Measurements from ENCODE around the gene CDK11A. TPM values are rescaled to one million over a fixed set of nuclear protein-coding genes. Genes with fewer than 3 reads are reported as not detected.
"Not testable (repeated sequence)": the region's sequence is repeated elsewhere in the genome, so short reads cannot be mapped to it uniquely, and the experiment has no call there.

CDK11A gene
- total RNA-seq, 2 experiments from 2014 or later: 67.2 to 68.1 TPM

DNA sequence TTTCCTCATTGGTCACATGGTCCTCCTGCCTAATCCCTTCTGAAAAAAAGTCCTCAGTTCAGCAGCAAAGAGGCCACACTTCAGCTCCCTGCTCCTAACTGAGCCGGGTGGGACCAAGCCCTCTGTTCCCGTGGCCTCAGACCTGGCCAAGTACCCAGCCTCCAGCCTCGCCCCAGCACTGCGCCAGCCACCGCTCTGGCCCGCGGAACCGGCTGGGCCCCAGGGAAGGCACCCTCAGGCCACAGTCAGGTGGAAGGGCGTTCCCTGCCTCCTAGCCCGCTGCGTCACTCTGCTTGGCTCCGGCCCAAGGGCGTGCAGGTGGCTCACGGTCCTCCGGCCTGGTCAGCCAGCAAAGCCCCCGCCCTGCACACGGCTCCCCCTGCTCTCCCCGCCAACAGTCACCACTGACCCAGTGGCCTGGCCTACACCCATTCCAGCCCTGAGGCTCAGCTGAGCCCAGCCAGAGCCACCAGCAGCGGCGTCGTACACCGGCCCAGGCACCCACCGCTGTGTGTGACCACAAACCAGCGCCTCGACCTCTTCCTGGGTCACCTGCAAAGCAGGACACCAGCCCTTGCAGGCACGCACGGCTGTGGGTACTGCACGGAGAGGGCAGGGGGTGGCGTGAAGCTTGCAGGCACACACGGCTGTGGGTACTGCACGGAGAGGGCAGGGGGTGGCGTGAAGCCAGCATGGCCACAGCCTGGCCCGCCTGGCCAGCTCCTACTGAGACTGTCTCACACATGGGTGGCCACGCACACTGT is 34.7 kb upstream of the CDK11A start:
- no peak overlapping the region for H3K4me3 Mint-ChIP-seq
- H3K36me3 Mint-ChIP-seq (ENCODE audit: low read depth): peaks cover 32% of the 10 kb centered on the region
- no peak for DNase-seq
- no peak overlapping the region for H3K27ac Mint-ChIP-seq
- CTCF ChIA-PET: interaction anchor here (0.8 to 1.1 kb wide), 2 partner anchors 10 to 147 kb away, joined by 3 read pairs; no protein-coding TSS in a partner anchor
- POLR2A ChIA-PET: no interaction called here
- H3K9me3 Mint-ChIP-seq: no peaks in the 10 kb centered on the region
- H3K27me3 Mint-ChIP-seq: no peaks in the 10 kb centered on the region
- H3K4me1 Mint-ChIP-seq: no peaks in the 10 kb centered on the region

DNA sequence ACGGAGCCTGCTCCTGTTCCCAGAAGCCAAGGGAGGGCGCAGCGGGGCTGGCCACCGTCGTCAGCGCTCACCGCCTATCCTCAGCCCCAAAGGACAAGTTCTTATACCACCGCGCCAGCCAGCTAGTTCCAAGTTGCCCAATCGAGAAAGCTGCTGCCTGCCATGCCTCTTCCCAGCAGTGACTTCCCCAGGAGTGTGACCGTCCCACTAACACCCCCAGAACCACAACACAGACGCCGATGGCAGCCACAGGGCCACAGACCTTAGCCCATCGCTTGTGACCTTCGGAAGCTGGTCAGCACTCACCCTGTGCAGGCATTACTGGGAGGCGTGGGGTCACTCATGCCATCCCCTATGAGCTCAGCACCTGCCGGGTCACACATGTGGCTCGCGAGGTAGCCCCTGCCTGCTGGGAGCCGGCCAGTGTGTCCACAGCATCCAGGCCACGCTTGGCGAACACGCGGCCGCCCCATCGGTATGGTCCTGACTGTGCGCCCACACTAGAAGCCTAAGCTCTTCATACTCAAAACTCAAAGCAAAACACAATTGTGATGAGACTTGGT is 34.0 kb upstream of the CDK11A start:
- no peaks in the 10 kb centered on the region for H3K9me3 Mint-ChIP-seq
- H3K4me1 Mint-ChIP-seq: no peaks in the 10 kb centered on the region
- CTCF ChIA-PET: interaction anchor here (0.8 to 1.1 kb wide), 2 partner anchors 11 to 148 kb away, joined by 3 read pairs; no protein-coding TSS in a partner anchor
- no peak overlapping the region for H3K27ac Mint-ChIP-seq
- POLR2A ChIA-PET: interaction anchor here (0.6 kb wide), 1 partner anchor 25 kb away, joined by 3 read pairs; no protein-coding TSS in a partner anchor
- DNase-seq: no peak
- peaks cover 31% of the 10 kb centered on the region for H3K36me3 Mint-ChIP-seq (ENCODE audit: low read depth)
- no peak overlapping the region for H3K4me3 Mint-ChIP-seq
- H3K27me3 Mint-ChIP-seq: no peaks in the 10 kb centered on the region

DNA sequence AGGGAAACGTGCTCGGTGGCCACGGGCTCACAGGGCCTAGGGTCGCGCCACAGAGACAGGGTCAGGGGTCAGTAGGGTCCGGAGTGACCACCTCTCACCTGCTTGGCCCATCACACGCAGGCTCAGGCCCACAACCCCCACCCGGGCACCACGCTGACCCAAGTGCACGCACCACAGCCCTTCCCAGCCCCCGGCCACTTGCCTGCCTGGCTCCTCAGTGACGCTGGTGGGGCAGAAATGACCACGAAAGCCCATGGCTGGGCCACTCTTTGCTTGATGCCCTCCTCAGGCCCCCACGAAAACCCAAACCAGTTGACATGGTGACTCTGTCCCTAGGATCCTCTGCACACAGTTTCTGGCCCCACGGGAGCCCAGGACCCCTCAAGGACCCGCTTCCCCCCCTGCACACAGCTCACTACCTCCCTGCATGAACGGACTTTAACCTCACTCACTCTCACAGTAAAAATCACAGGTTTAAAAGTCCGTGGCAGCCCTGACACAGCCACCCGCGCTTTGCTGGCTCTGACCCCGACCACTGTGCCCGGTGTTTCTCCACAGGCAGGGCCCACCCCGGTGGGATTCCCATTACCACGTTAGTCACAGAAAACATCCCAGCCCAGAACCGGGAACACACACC is 33.4 kb upstream of the CDK11A start:
- ChIA-PET CTCF (interaction anchor here (1.1 kb wide), 1 partner anchor 148 kb away, joined by 3 read pairs; no protein-coding TSS in a partner anchor), POLR2A (interaction anchor here (0.6 kb wide), 1 partner anchor 26 kb away, joined by 3 read pairs; no protein-coding TSS in a partner anchor)
- DNase-seq: no peak
- peaks cover 34% of the 10 kb centered on the region for H3K36me3 Mint-ChIP-seq (ENCODE audit: low read depth)
- no peaks in the 10 kb centered on the region for H3K27me3 Mint-ChIP-seq
- peak overlapping the region; percentile 40 for H3K27ac Mint-ChIP-seq
- H3K4me1 Mint-ChIP-seq: no peaks in the 10 kb centered on the region
- H3K9me3 Mint-ChIP-seq: no peaks in the 10 kb centered on the region
- no peak overlapping the region for H3K4me3 Mint-ChIP-seq

- no peak overlapping the region for H3K4me3 Mint-ChIP-seq
- CTCF ChIA-PET: no interaction called here
These were observed 32.7 kb upstream of the CDK11A start for GRCh38 chr1:1756661-1757421.

DNA sequence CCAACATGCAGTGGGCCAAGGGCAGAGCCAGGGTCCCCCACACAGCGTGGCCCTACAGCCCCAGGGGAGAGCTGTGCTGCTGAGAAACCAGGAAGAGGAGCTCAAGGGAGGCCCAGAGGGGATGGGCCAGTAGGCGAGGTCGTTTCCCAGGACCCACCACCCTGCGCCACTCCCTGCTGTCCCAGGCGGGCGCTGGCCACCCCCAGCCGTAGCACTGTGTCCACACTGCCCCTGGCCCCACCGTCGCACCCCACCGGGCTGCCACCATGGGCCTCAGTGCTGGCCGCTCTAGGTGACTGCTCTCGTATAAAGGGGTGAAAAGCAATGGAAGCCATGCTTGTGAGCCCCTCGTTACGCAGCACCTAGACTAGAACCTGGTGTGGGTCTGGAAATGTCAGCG is 31.7 kb upstream of the CDK11A start:
- CTCF ChIA-PET: no interaction called here
- Mint-ChIP-seq H3K4me1 (no peaks in the 10 kb centered on the region), H3K4me3 (no peak overlapping the region), H3K9me3 (no peaks in the 10 kb centered on the region), H3K27me3 (no peaks in the 10 kb centered on the region), H3K36me3 (ENCODE audit: low read depth) (peaks cover 24% of the 10 kb centered on the region), H3K27ac (no peak overlapping the region)
- POLR2A ChIA-PET: no interaction called here
- no peak for DNase-seq

More at GRCh38 chr1:1756661-1757421, 32.7 kb upstream of the CDK11A start:
- no peaks in the 10 kb centered on the region for H3K4me1 Mint-ChIP-seq
- H3K9me3 Mint-ChIP-seq: no peaks in the 10 kb centered on the region
- H3K27ac Mint-ChIP-seq: no peak overlapping the region
- POLR2A ChIA-PET: no interaction called here
- H3K27me3 Mint-ChIP-seq: no peaks in the 10 kb centered on the region
- peaks cover 32% of the 10 kb centered on the region for H3K36me3 Mint-ChIP-seq (ENCODE audit: low read depth)
- no peak for DNase-seq

DNA sequence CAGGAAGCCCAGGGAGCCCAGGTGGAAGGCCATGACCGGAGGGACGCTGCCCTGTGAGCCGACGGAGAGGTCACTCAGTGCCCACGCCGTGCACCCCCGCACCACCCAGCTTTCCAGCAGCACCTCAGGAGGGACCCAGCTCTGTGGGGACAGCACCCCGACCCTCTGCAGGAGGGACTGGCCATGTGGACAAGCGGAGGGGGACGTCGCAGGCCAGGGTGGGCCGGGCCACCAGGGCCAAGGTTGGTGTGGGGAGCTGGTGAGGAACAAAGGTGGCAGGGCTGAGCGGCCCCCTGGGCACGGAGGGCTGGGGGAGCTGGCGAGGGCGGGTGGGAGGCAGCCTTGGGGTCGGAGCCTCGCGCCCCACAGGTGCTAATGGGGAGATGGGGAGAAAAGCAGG is 31.3 kb upstream of the CDK11A start:
- H3K36me3 Mint-ChIP-seq (ENCODE audit: low read depth): peaks cover 24% of the 10 kb centered on the region
- no peak overlapping the region for H3K4me3 Mint-ChIP-seq
- H3K27ac Mint-ChIP-seq: no peak overlapping the region
- H3K9me3 Mint-ChIP-seq: no peaks in the 10 kb centered on the region
- H3K4me1 Mint-ChIP-seq: no peaks in the 10 kb centered on the region
- no peak for DNase-seq
- no peaks in the 10 kb centered on the region for H3K27me3 Mint-ChIP-seq
- CTCF ChIA-PET: interaction anchor here (1.0 kb wide), 1 partner anchor 153 kb away, joined by 3 read pairs; no protein-coding TSS in a partner anchor
- POLR2A ChIA-PET: no interaction called here

- Mint-ChIP-seq H3K27me3 (no peaks in the 10 kb centered on the region), H3K4me3 (no peak overlapping the region), H3K9me3 (no peaks in the 10 kb centered on the region), H3K27ac (no peak overlapping the region), H3K36me3 (ENCODE audit: low read depth) (peaks cover 23% of the 10 kb centered on the region), H3K4me1 (peaks cover 2% of the 10 kb centered on the region)
- DNase-seq: no peak
- ChIA-PET CTCF (interaction anchor here (1.0 kb wide), 1 partner anchor 155 kb away, joined by 3 read pairs; no protein-coding TSS in a partner anchor), POLR2A (no interaction called here)
These were observed 30.1 kb upstream of the CDK11A start for GRCh38 chr1:1754051-1754815.

DNA sequence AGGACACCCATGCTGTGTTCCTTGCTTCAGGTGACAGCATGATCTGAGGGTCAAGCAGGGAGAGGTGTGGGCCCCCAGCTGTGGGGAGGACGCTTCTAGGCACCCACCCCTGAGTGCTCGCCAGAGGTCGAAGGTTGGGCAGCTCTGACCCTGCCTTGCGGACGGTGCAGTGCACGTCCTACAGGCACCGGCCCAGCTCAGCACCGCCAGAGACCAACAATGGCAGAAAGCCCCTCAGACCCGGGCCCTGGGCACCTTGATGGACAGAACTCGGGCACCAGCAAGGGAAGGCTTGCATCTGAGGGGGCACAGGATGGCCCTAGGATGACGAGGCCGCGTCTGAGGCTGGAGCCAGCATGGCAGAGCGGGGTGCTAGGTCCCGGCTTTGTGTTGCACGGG is 29.4 kb upstream of the CDK11A start:
- Mint-ChIP-seq H3K4me3 (no peak overlapping the region), H3K27me3 (no peaks in the 10 kb centered on the region), H3K36me3 (ENCODE audit: low read depth) (peaks cover 20% of the 10 kb centered on the region), H3K9me3 (no peaks in the 10 kb centered on the region), H3K27ac (no peak overlapping the region), H3K4me1 (peaks cover 3% of the 10 kb centered on the region)
- CTCF ChIA-PET: no interaction called here
- POLR2A ChIA-PET: no interaction called here
- DNase-seq: no peak

- Mint-ChIP-seq H3K27me3 (no peaks in the 10 kb centered on the region), H3K27ac (no peak overlapping the region)
- POLR2A ChIA-PET: interaction anchor here (0.8 kb wide), 1 partner anchor 28 kb away, joined by 3 read pairs; no protein-coding TSS in a partner anchor
These were observed 28.8 kb upstream of the CDK11A start for GRCh38 chr1:1752636-1753606.

DNA sequence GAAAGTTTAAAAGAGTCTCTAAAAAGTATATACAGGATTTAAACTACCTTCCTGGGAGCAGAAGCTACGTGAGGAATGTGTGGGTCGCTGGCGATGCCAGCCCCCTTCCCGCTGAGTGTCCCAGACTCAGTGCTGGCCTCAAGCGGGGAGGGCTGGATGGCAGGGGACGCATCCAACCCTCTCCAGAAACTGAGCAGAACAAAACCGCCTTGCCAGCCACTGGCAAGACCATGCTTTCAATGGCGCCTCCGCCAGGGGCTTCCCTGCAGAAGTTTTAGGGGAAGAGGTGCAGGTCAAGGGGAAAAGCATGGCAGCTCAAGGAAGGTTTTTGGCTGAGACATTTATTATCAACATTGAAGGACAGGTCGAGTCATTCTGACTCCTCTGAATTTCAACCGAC is 28.0 kb upstream of the CDK11A start:
- H3K4me1 Mint-ChIP-seq: peaks cover 6% of the 10 kb centered on the region
- H3K27me3 Mint-ChIP-seq: no peaks in the 10 kb centered on the region
- no peak overlapping the region for H3K27ac Mint-ChIP-seq
- H3K36me3 Mint-ChIP-seq (ENCODE audit: low read depth): peaks cover 16% of the 10 kb centered on the region
- DNase-seq: no peak
- H3K9me3 Mint-ChIP-seq: no peaks in the 10 kb centered on the region
- CTCF ChIA-PET: no interaction called here
- no peak overlapping the region for H3K4me3 Mint-ChIP-seq
- POLR2A ChIA-PET: interaction anchor here (0.8 kb wide), 1 partner anchor 28 kb away, joined by 3 read pairs; no protein-coding TSS in a partner anchor

More at GRCh38 chr1:1752636-1753606, 28.8 kb upstream of the CDK11A start:
- no peak for DNase-seq
- Mint-ChIP-seq H3K4me3 (no peak overlapping the region), H3K9me3 (no peaks in the 10 kb centered on the region), H3K36me3 (ENCODE audit: low read depth) (peaks cover 19% of the 10 kb centered on the region), H3K4me1 (peaks cover 6% of the 10 kb centered on the region)
- CTCF ChIA-PET: no interaction called here

- H3K9me3 Mint-ChIP-seq; H3K27me3 Mint-ChIP-seq; CTCF ChIA-PET; POLR2A ChIA-PET; H3K4me3 Mint-ChIP-seq; H3K36me3 Mint-ChIP-seq (ENCODE audit: low read depth); DNase-seq; H3K4me1 Mint-ChIP-seq; H3K27ac Mint-ChIP-seq: not testable (repeated sequence)
These were observed 25.8 kb upstream of the CDK11A start for GRCh38 chr1:1749941-1750340.
